Measurements from ENCODE around the gene RAB11FIP3. TPM values are rescaled to one million over a fixed set of nuclear protein-coding genes. Genes with fewer than 3 reads are reported as not detected.

The RAB11FIP3 gene
- polyA plus RNA-seq, 1 of the 3 experiments (the other 2 are of a cell fraction), result 24.8 TPM

DNA sequence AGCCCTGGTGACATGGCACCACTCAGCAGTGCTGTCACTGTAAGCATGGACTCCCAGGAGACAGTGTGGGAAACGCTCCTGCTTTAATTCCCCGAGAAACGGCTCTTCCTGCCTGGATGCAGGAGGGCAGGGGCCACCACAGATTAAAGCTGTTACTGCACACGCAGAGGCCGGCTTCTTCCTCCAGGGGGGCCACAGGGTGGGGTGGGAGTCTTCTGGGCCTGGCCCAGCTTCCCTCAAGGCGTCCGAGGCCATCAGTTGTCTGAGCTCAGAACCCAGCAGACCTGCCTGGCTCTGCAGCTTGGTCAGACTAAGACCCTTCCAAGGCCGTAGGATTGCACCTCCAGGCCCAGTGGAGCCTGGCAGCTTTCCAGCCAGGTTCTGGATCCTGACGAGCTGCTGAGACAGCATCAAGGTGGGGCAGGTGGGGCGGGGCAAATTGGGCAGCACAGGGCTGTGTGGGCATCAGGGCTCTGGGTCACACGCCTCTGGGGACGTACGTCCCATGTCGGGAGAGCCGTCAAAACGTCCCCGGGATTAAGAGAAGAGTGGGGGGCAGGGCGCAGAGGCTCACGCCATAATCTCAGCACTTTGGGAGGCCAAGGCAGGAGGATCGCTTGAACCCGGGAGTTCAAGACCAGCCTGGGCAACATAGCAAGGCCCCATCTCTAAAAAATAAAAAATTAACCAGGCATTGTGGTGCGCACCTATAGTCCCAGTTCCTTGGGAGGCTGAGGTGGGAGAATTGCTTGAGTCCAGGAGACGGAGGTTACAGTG is 97.1 kb downstream of the RAB11FIP3 start:
- H3K27me3 ChIP-seq (ENCODE audit: insufficient read depth), result no peaks in the 10 kb centered on the region
- POLR2A ChIA-PET, result interaction anchor here (1.3 kb wide), 1 partner anchor 43 kb away, joined by 3 read pairs; no protein-coding TSS in a partner anchor

More for the DNA sequence above, 97.1 kb downstream of the RAB11FIP3 start:
- no peak overlapping the region; a peak in 1 of 4 replicates for H3K27ac ChIP-seq (ENCODE audit: low read depth in 2 of 2, low read length in 1 of 2)
- WGBS (ENCODE audit: low lambda C conversion rate), result 94% methylated on average over 17 of the region's 23 CpGs
- H3K9me3 ChIP-seq, result no peaks in the 10 kb centered on the region
- TF ChIP-seq FOSL2 (IDR thresholded peaks at IDR 0.05; ENCODE audit: borderline replicate concordance, low read depth) (no peak), ELF1 (IDR thresholded peaks at IDR 0.05) (no peak), NRF1 (IDR thresholded peaks at IDR 0.05; ENCODE audit: low read depth, low read length) (no peak), MXI1 (IDR thresholded peaks at IDR 0.05; ENCODE audit: low read depth, low read length) (no peak), MEF2A (IDR thresholded peaks at IDR 0.05; ENCODE audit: borderline replicate concordance, low read depth) (no peak), JUND (IDR thresholded peaks at IDR 0.05) (no peak), SIN3A (IDR thresholded peaks at IDR 0.05; ENCODE audit: borderline replicate concordance, low read depth, low read length) (no peak), NFIC (IDR thresholded peaks at IDR 0.05; ENCODE audit: borderline replicate concordance) (no peak), YY1 (IDR thresholded peaks at IDR 0.05; ENCODE audit: low read depth) (no peak), RXRA (IDR thresholded peaks at IDR 0.05; ENCODE audit: borderline replicate concordance, low read depth) (no peak), GABPA (IDR thresholded peaks at IDR 0.05; ENCODE audit: low read depth) (no peak), POLR2AphosphoS5 (IDR thresholded peaks at IDR 0.05; ENCODE audit: low read depth, low read length) (no peak), TEAD4 (IDR thresholded peaks at IDR 0.05; ENCODE audit: borderline replicate concordance, insufficient read depth) (no peak)
- TF ChIP-seq, protein P1, sequence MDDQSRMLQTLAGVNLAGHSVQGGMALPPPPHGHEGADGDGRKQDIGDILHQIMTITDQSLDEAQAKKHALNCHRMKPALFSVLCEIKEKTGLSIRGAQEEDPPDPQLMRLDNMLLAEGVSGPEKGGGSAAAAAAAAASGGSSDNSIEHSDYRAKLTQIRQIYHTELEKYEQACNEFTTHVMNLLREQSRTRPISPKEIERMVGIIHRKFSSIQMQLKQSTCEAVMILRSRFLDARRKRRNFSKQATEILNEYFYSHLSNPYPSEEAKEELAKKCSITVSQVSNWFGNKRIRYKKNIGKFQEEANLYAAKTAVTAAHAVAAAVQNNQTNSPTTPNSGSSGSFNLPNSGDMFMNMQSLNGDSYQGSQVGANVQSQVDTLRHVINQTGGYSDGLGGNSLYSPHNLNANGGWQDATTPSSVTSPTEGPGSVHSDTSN (IDR thresholded peaks at IDR 0.05), result no peak
- TF ChIP-seq, protein P2, sequence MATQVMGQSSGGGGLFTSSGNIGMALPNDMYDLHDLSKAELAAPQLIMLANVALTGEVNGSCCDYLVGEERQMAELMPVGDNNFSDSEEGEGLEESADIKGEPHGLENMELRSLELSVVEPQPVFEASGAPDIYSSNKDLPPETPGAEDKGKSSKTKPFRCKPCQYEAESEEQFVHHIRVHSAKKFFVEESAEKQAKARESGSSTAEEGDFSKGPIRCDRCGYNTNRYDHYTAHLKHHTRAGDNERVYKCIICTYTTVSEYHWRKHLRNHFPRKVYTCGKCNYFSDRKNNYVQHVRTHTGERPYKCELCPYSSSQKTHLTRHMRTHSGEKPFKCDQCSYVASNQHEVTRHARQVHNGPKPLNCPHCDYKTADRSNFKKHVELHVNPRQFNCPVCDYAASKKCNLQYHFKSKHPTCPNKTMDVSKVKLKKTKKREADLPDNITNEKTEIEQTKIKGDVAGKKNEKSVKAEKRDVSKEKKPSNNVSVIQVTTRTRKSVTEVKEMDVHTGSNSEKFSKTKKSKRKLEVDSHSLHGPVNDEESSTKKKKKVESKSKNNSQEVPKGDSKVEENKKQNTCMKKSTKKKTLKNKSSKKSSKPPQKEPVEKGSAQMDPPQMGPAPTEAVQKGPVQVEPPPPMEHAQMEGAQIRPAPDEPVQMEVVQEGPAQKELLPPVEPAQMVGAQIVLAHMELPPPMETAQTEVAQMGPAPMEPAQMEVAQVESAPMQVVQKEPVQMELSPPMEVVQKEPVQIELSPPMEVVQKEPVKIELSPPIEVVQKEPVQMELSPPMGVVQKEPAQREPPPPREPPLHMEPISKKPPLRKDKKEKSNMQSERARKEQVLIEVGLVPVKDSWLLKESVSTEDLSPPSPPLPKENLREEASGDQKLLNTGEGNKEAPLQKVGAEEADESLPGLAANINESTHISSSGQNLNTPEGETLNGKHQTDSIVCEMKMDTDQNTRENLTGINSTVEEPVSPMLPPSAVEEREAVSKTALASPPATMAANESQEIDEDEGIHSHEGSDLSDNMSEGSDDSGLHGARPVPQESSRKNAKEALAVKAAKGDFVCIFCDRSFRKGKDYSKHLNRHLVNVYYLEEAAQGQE (IDR thresholded peaks at IDR 0.05; ENCODE audit: low read depth, low read length), result no peak
- TF ChIP-seq, protein P3, sequence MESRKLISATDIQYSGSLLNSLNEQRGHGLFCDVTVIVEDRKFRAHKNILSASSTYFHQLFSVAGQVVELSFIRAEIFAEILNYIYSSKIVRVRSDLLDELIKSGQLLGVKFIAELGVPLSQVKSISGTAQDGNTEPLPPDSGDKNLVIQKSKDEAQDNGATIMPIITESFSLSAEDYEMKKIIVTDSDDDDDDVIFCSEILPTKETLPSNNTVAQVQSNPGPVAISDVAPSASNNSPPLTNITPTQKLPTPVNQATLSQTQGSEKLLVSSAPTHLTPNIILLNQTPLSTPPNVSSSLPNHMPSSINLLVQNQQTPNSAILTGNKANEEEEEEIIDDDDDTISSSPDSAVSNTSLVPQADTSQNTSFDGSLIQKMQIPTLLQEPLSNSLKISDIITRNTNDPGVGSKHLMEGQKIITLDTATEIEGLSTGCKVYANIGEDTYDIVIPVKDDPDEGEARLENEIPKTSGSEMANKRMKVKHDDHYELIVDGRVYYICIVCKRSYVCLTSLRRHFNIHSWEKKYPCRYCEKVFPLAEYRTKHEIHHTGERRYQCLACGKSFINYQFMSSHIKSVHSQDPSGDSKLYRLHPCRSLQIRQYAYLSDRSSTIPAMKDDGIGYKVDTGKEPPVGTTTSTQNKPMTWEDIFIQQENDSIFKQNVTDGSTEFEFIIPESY (IDR thresholded peaks at IDR 0.05; ENCODE audit: borderline replicate concordance, low read depth), result no peak
- TF ChIP-seq, protein P4, sequence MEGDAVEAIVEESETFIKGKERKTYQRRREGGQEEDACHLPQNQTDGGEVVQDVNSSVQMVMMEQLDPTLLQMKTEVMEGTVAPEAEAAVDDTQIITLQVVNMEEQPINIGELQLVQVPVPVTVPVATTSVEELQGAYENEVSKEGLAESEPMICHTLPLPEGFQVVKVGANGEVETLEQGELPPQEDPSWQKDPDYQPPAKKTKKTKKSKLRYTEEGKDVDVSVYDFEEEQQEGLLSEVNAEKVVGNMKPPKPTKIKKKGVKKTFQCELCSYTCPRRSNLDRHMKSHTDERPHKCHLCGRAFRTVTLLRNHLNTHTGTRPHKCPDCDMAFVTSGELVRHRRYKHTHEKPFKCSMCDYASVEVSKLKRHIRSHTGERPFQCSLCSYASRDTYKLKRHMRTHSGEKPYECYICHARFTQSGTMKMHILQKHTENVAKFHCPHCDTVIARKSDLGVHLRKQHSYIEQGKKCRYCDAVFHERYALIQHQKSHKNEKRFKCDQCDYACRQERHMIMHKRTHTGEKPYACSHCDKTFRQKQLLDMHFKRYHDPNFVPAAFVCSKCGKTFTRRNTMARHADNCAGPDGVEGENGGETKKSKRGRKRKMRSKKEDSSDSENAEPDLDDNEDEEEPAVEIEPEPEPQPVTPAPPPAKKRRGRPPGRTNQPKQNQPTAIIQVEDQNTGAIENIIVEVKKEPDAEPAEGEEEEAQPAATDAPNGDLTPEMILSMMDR (IDR thresholded peaks at IDR 0.05), result no peak
- TF ChIP-seq, protein P5, sequence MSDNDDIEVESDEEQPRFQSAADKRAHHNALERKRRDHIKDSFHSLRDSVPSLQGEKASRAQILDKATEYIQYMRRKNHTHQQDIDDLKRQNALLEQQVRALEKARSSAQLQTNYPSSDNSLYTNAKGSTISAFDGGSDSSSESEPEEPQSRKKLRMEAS (IDR thresholded peaks at IDR 0.05; ENCODE audit: low read depth), result no peak
- peaks cover 11 to 16% of the 10 kb centered on the region in 2 experiments; a peak in 3 of 4 replicates for H3K4me1 ChIP-seq (ENCODE audit: control insufficient read depth in 1 of 2, insufficient read depth in 2 of 2, low read depth in 1 of 2, low read length in 1 of 2)
- DNase-seq, result no peak
- peaks cover 0 to 20% of the 10 kb centered on the region in 2 experiments for H3K36me3 ChIP-seq (replicated peaks in 1 of 2; ENCODE audit: control insufficient read depth in 1 of 2, insufficient read depth in 2 of 2, low read length in 1 of 2)
- no peak overlapping the region for H3K4me2 ChIP-seq
- H4K20me1 ChIP-seq (ENCODE audit: insufficient read depth), result peaks cover 18% of the 10 kb centered on the region
- H3K79me2 ChIP-seq (ENCODE audit: insufficient read depth), result peaks cover 18% of the 10 kb centered on the region; the same call in 1 of the 2 replicates
- CTCF ChIA-PET, result interaction anchor here (1.2 kb wide), 1 partner anchor 27 kb away, joined by 3 read pairs; no protein-coding TSS in a partner anchor
- H3K9ac ChIP-seq, result no peak overlapping the region
- H3F3A ChIP-seq (replicated peaks; ENCODE audit: insufficient read depth), result peaks cover 18% of the 10 kb centered on the region
- H3K9me2 ChIP-seq, result no peaks in the 10 kb centered on the region
- H3K4me3 ChIP-seq (ENCODE audit: low read depth in 2 of 2, low read length in 1 of 2), result no peak overlapping the region
- no peak overlapping the region for H2AFZ ChIP-seq (ENCODE audit: low read depth)
